Psoas muscle (tissue), 8 donors: ENCODE data around the gene NAV2. TPM values are rescaled to one million over a fixed set of nuclear protein-coding genes. Genes with fewer than 3 reads are reported as not detected.

Experiments
- ATAC-seq, 4 donors: fragments of 200-7000 bp; cut with Tn5 transposase; one replicate each; pipeline ENCODE4 v1.9.1; 2020; ENCODE audit warnings: moderate library complexity in 3 of 4, mild to moderate bottlenecking in 2 of 4
- DNase-seq, 2 donors: peaks; one replicate each; pipeline ENCODE4 v3.0.0-alpha.2; 2020
- H3K27ac ChIP-seq: fragments of 200-600 bp; one replicate; pipeline ENCODE4 v1.8.0; 2022
- H3K27me3 ChIP-seq, 3 donors: fragments of 200-600 bp in 1 of 3; one replicate each; pipeline versions ENCODE4 v1.6.1 to v1.8.0; 2013 to 2022; ENCODE audit warnings: low read length in 2 of 3, mild to moderate bottlenecking in 2 of 3, moderate library complexity in 1 of 3; ENCODE audit not compliant: insufficient read depth in 3 of 3
- H3K36me3 ChIP-seq, 2 donors: fragments of 200-600 bp in 1 of 2; one replicate each; pipeline versions ENCODE4 v1.6.1 to v1.8.0; 2013 to 2022; ENCODE audit warnings: low read depth in 1 of 2, mild to moderate bottlenecking in 1 of 2, moderate library complexity in 1 of 2; ENCODE audit not compliant: insufficient read depth in 1 of 2
- H3K4me1 ChIP-seq: fragments of 200-600 bp; one replicate; pipeline ENCODE4 v1.8.0; 2022
- H3K4me3 ChIP-seq: fragments of 200-600 bp; one replicate; pipeline ENCODE4 v1.8.0; 2022; ENCODE audit warnings: mild to moderate bottlenecking
- H3K9me3 ChIP-seq: fragments of 200-600 bp; one replicate; pipeline ENCODE4 v1.8.0; 2022
- CTCF ChIP-seq: fragments of 200-600 bp; IDR thresholded peaks from one replicate; pipeline ENCODE4 v1.8.0; 2022; ENCODE audit warnings: antibody characterized with exemption
- WGBS, 3 donors: extraction: QIAGEN DNeasy Blood & Tissue Kit; methylation state at CpG; one replicate each; pipeline versions ENCODE4 v1.1.6 to v1.1.7; 2013; 5-methylcytosine and 5-hydroxymethylcytosine counted together
- intact Hi-C, 2 donors: fragments of 100-400 bp; cut with DNase I; formaldehyde crosslinking; loops; one replicate each; pipeline versions ENCODE4 v1.11.0 to v1.14.2; 2022
- polyA plus RNA-seq, 3 donors: library from polyadenylated mRNA; stranded (reverse); fragments of 200-250 nt; gene quantifications; one replicate each; pipeline ENCODE4 v1.2.3, GENCODE V29; 2013
- total RNA-seq, 4 donors: library from RNA; stranded (reverse); fragmentation: NEBNext Ultra II Directional in 2 of 4; extraction: Animal tissue kit (Norgen Biotek cat#: 25700) in 2 of 4; gene quantifications; one replicate each; pipeline versions ENCODE4 v1.2.1 to v1.2.4, GENCODE V29; 2021 to 2023
- donor health status: healthy with polysubstance abuse.
- donor health status: DM: no; HTN: no; CAD: no; lungs with moderate emphysema.
- donor health status: Bipolar disorder and iron deficiency.
- donor health status: healthy.
- donor health status: DM: yes; HTN: yes; CAD: no.
- donor health status: DM: no; HTN: no; CAD: no.
- donor health status: DM: no; HTN: no; CAD: no.
- donor health status: DM: yes; HTN: yes; CAD: no.

Gene NAV2
- total and polyA plus RNA-seq, 7 donors, result 0.68 to 21.8 (median 2.9) TPM

- ATAC-seq (no peak), DNase-seq (no peak)
- intact Hi-C loops, result no loop called here
- TF ChIP-seq CTCF, result no peak
- Histone ChIP-seq H3K36me3 (no peaks in the 10 kb centered on the region), H3K9me3 (no peaks in the 10 kb centered on the region), H3K4me3 (no peak overlapping the region), H3K27me3 (peaks cover 0 to 21% (median 2%) of the 10 kb centered on the region in 3 donors), H3K27ac (no peak overlapping the region), H3K4me1 (no peaks in the 10 kb centered on the region)
- 80 to 97% (median 84%) methylated on average over 4 of the region's 4 CpGs for WGBS, 3 donors
Measured at GRCh38 chr11:19775622-19776021, 63.0 kb downstream of the NAV2 start.

- peaks cover 0 to 21% (median 2%) of the 10 kb centered on the region in 3 donors for H3K27me3 ChIP-seq
- no peak overlapping the region for H3K27ac ChIP-seq
- no peaks in the 10 kb centered on the region for H3K9me3 ChIP-seq
- H3K36me3 ChIP-seq, result no peaks in the 10 kb centered on the region
- intact Hi-C loops, result no loop called here
- no peaks in the 10 kb centered on the region for H3K4me1 ChIP-seq
- TF ChIP-seq CTCF, result no peak
- ATAC-seq (peak in 2 of 4 donors; percentile 30 to 37), DNase-seq (no peak)
- H3K4me3 ChIP-seq, result peak overlapping the region; percentile 62
- 0 to 2% (median 2%) methylated on average over 11 to 48 of the region's 48 CpGs for WGBS, 3 donors
Measured at GRCh38 chr11:19777039-19777376, 64.4 kb downstream of the NAV2 start.

GRCh38 chr11:19777377-19778102 is 64.9 kb downstream of the NAV2 start:
- no peak for TF ChIP-seq CTCF
- intact Hi-C loops, result no loop called here
- H3K27me3 ChIP-seq, result peaks cover 0 to 21% (median 2%) of the 10 kb centered on the region in 3 donors
- H3K4me3 ChIP-seq, result peak overlapping the region; percentile 62
- 17 to 20% (median 17%) methylated on average over 21 to 29 of the region's 29 CpGs for WGBS, 3 donors
- H3K27ac ChIP-seq, result no peak overlapping the region
- ATAC-seq (no peak), DNase-seq (no peak)
- no peaks in the 10 kb centered on the region for H3K9me3 ChIP-seq
- no peaks in the 10 kb centered on the region for H3K4me1 ChIP-seq
- H3K36me3 ChIP-seq, result no peaks in the 10 kb centered on the region

- no peak for DNase-seq
- no peaks in the 10 kb centered on the region for H3K4me1 ChIP-seq
- ATAC-seq, result no peak
- H3K4me3 ChIP-seq, result no peak overlapping the region
- H3K36me3 ChIP-seq, result no peaks in the 10 kb centered on the region
- WGBS, 3 donors, result 88 to 98% (median 92%) methylated on average over 2 of the region's 2 CpGs
- no peak for TF ChIP-seq CTCF
- H3K9me3 ChIP-seq, result no peaks in the 10 kb centered on the region
- peaks cover 0 to 21% (median 2%) of the 10 kb centered on the region in 3 donors for H3K27me3 ChIP-seq
- intact Hi-C loops, result no loop called here
- H3K27ac ChIP-seq, result no peak overlapping the region
Measured at GRCh38 chr11:19779740-19780139, 67.1 kb downstream of the NAV2 start.

GRCh38 chr11:19781351-19781750 is 68.7 kb downstream of the NAV2 start:
- ATAC-seq (no peak), DNase-seq (no peak)
- intact Hi-C loops, result no loop called here
- Histone ChIP-seq H3K9me3 (no peaks in the 10 kb centered on the region), H3K36me3 (no peaks in the 10 kb centered on the region), H3K27me3 (peaks cover 0 to 14% (median 2%) of the 10 kb centered on the region in 3 donors), H3K4me1 (no peaks in the 10 kb centered on the region), H3K27ac (no peak overlapping the region), H3K4me3 (no peak overlapping the region)
- WGBS, 3 donors, result 95 to 100% (median 97%) methylated on average over 1 of the region's 1 CpG
- no peak for TF ChIP-seq CTCF
